T-helper 9 cell (primary cell): Measurements from ENCODE around the gene EIF4E3.

Experiments used
- DNase-seq: peaks from one replicate; pipeline ENCODE4 v3.0.0-alpha.2; 2020

EIF4E3 gene

DNA sequence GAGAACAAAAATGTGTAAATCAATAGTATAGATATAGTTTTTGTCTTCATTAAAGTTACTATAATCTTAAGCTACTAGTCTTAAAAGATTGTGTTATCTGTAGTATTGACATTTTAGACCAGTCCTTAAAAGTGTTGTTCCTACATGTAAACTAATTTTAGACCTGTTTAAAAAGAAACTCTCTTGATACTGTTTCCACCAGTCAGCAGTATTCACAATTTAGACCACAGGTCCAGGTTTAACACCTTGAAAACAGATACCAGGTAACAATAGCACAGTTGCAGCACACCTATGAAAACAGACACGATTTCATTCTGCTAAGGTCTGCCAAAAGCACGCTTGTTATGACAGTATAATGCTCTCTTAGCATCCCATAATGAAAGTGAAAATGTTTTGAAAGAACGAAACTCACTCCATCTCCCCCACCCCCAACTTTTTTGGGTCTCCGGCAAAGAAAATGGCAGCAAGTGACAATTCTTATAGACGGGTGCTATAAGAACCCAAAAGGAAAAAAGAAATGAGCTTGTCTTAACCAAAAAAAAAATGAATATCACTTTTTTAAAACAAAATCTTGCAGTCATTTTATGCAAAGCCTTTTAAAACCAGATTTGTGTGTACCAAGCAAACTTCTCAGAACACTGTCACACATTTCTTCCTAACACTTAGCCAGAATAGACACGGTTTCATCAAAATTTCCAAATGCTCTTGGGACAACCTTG, 1.6 kb downstream of the EIF4E3 start:
- DNase-seq, result peak; percentile 25

DNA sequence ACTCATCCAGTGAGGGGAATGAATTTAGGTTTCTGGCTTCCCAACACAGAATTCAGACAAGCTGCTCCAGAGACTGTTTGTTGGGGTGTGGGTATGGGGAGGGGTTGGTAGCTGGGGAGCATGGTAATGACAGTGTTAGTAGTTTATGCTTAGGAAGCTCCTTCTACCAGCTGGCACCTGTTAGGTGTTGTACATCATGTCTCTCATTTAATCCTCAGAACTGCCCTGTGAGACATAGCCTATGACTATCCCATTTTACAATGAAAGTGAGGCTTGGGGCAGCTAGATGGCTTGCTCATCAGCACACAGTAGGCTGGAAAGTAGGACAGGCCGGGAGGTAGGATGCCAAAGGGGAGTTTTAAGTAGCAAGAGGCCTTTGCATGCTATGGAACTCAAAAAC, 2.5 kb downstream of the EIF4E3 start:
- no peak for DNase-seq

DNA sequence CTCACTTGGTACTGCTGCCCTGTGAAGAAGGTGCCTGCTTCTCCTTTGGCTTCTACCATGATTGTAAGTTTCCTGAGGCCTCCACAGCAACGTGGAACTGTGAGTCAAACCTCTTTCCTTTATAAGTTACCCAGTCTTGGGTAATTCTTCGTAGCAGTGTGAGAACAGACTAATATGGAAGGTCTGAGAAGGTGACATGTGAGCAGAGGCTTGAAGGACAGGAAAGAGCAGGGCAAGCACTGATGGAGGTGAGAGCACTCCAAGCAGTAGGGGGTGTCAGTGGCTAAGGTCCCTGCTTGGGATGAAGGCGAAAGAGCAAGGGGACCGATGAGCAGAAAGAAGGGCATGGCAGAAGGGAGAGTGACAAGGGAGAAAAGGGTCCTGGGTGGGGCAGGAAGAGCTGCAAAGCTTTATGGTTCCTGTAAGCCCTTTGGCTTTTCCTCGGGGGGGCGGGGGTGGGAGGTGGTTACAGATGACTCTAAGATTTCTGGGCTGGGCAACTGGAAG, 3.5 kb downstream of the EIF4E3 start:
- no peak for DNase-seq

DNA sequence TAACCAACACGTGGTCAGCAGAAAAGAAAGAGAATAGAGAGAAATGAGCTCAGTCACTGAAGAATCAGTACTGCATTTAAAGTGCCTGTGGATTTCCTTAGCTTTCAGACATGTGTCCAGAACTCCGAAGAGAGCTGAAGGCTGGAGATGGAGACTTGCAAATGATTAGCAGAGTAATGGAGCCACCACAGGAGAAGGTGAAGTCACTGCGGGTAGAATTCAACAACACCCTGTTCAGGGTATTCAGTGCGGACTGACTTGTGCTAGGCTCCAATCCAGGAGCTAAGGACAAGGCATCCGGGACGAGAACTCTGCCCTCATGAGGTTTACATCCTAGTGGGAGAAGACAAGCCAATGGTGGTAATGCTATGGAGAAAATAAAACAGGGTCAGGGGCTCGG, 4.2 kb downstream of the EIF4E3 start:
- no peak for DNase-seq

DNA sequence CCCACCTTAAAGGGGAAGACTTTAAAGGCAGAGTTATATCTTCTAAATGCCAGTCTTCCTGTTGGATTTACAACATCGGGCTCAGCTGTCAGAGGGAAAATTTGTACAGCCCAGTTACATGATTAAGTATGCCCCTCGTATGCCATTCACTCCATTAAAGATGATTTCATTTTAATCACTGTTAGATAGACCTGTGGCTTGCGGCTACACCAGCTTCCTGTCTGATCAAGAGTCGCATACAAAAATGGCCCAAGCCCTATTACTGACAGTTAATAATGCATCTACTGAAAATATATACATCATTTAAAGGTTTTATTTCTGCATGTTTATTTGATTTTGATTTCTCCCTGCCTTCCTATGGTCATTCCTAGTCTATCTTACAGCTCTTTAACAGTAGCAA, 7.1 kb downstream of the EIF4E3 start:
- peak; percentile 29 for DNase-seq

DNA sequence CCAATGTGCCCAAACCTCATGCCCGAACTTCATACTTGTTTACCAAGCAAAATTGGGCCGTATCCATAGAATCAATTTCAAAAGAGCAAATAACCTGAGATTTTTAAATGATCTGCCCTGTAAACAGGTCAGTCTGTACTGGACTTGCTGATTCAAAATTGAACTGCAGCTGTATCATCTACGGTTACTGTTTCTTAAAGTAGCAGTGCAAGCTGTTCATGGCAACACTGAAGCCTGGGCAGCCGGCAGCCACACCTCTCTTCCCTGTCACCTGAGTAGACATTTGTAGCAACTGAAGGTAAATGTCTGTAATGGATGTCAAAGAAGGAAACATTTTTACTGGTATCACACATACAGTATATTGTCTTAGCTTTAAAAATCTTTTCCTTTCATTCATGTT, 10.6 kb downstream of the EIF4E3 start:
- DNase-seq, result no peak

DNA sequence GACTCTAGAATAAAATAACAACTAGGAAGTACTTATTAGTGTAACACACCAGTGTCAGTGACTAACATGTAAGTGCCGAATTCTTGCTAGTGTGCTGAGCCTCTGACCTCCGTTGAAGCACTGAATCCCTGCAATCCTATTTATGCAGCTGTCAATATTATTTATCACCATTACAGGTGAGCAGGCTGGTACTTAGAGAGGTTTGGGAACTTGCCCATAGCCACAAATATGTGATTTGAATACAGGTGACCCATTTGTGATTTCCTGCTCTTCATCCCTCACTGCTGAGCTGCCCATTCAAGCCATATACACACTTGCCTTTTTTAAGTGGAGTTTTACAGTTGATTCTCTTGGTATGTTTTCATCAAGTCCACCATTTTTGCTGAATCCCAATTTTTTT, 12.2 kb downstream of the EIF4E3 start:
- no peak for DNase-seq

DNA sequence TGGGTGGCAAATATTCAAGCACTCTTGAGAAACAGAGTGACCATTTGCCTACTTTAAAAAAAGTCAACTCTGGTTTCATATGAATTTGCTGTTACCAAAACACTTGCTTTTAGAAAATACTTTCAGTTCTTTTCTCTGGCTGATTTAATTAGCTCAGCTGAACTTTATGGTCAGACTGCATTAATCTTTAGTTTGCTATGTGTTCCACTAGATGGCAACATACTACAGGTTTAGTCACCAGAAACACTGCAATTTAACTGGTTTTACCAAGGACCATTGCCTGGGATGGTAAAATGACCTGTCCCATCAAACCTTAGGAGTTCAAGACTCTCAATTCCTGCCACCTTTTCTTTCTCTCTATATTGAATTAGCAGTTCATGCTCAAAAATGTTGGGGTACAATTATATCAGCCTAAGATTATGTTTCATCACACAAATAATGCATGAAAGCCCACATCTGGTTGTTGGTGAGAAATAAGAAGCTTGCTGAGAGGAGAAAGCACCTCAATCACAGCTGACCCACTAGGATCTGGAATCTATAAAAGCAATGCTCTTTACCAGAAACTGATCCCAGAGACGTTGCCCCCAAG, 14.2 kb downstream of the EIF4E3 start:
- DNase-seq, result no peak

DNA sequence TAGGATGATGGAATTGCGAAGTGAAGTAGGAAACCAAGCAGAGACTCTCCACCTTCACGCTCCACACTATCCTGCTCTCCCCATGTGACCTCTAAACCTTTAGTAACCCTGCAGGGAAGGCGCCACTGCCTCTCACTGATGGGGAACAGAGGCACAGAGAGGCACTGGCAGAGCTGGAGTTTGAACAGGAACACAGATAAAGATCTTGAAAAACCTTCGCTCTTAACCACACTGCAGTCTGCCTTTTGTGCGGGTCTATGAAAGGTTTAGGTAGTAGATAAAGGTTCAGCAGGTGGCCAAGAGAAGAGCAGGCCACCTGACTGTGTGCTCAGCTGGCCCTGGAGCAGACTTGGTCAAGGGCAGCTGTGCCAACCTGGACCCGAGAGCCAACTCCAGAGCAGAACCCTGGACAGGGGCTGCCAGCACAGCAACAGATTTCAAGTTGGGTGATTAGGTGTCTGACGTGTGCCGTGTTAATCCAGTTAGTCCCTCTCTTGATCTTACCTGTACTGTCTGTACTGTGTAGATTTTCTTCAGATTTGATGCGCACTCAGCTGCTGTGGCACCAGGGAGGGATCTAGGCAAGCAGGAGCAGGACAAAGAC, 15.2 kb downstream of the EIF4E3 start:
- DNase-seq, result no peak

DNA sequence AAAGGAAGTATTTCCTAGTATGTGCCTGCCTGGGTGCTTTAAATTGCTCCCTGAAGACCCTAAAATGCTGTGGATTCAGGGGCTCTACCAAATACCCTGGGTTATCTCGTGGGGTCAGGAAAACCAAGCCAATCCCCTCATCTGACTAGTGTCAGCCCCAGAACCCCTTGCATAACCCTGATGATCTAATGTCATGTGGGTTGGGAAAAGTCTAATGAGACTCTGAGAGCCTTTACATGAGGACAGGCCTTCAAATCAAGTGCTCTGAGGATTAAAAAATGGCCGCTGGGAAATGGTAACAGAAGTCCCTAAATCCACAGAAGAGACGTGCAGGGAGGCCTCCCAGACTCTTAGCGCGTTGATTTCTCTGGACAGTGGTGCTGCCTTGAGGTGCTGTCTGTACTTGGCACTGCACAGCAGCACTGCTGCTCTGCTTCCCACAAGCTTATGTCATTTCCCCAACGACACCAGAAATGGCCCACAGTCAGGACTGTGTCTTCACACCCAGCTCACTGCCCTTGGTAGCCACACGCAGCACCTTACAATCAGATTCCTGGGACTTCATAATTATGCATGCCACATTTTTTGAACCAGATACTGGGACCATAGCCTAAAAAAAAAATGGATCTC, 16.6 kb downstream of the EIF4E3 start:
- DNase-seq, result no peak

DNA sequence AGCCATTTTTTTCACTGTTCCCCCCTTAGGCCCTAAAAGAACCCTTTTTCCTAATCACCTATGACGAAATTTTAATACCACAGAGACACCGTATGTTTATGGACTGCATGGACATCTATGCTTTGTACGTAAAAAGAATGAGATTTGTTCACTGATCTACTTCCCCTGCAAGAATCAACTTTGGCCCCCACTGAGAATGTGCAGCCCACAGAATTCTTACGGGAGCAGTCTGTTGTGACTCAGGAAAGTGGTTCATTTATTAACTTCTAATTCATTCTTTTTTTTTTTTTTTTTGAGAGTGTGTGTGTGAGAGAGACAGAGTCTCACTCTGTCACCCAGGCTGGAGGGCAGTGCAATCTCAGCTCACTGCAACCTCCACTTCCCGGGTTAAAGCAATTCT, 17.6 kb downstream of the EIF4E3 start:
- DNase-seq, result no peak

DNA sequence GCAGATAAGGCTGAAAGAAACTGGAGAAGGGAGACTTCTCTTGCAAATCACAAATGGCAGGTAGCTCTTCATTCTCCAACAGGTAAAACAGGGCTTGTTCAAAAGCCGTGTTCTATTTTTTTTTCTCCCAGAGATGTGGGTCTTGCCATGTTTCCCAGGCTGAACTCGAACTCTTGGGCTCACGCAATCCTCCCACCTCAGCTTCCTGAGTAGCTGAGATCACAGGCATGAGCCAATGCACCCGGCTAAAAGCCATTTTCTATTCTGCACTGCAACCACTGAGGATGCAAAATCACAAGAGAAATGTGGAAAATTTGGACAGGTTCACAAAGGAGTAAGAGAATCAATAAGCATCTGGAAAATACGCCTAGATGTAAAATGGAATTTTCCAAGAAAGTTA, 19.5 kb downstream of the EIF4E3 start:
- no peak for DNase-seq

DNA sequence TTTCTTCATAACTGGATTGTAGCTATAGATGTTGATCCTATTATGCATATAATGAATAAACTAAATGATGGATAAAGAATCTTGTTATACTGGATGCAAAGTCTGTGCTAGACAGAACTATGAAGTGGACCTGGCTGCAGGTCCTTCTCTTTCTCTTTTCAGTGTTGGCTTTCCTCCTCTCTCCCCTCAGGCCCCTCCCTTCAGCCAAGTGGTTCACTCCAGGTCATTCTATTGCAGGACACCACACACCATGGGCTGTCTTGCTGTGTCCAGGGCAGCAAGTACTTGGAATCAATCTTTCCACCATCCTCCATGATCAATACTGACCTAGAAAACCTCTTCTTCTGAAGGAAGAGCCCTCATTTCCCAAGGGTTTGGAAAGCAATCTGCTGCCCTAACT, 20.3 kb downstream of the EIF4E3 start:
- no peak for DNase-seq

DNA sequence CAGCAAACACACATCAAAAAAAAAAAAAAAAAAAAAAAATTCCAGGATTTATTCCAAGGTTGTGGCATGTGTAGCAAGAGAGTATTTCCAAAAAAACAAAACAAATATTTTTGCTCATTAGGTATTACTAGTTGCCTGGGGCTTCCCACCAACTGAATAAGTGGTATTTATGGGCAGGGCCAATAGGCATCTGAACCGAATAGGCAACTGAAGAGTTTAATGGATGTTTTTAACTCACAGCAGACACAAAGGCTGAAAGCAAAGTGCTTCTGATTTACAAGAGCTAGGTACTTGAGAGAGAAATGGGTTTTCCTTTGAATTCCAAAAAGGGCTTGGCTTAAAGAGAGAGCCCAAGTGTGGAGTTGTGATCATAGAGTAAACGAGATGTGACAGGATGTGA, 21.4 kb downstream of the EIF4E3 start:
- DNase-seq, result no peak

DNA sequence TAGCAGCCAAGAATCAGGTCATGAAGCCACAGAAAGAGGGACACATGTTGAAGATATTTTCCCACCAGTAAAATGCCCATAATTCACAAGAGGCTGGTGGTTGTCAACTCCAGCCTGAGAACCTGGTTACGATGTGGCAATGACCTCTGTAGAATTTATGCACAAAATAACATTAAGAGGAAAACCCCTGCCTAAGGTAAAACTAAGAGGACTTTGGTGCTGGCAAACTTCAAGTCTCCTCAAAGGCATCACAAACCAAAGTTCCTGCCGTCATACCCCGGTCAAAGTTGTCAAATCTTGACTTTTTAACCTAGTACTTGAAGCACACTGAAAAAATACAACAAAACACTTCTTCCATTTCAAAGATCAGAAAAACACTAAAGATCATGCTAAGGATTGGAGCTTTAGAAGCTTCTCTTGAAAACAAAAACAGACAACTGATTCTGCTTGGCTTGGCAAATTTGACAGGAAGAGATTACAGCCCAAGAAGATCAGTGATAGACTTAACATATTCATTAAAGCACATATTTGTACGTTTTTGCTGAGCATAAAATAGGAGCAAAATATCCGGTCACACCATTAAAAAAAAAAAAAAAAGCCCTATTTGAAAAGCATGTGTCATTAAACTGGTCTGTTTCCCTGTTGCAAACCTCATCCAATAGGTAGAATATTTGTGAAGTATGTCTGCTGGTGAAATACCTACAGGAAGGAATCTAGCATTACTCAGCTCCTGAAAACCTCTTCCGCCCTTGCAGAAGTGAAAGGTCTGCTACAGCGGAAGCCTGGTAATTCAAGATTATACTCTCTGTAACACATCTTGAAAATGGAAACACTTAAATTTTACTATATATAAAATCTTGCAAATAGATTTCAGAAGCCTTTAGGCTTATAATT, 22.8 kb downstream of the EIF4E3 start:
- DNase-seq, result no peak

DNA sequence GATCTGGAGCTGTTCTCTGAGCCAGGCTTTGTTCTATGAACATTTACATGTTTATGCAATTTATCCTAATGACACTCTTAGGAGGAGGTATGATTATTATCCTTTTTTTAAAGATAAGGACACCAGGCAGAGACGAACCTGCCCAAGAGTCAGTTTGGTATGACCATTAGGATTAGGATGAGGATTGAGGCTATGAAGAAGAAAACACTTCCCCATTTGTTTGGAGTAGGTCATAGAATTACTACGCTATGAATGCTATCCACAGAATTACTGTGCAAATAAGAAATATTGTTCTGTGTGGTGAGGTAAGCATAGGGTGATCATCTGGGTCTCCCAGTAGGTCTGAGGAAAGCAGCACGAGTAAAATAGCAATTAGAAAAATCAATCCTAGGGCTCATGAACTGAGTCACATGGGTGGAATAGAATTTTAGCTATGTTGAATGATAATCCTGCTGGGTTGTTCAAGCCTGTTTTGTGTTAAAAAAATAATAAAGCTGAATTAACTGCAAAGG, 23.9 kb downstream of the EIF4E3 start:
- DNase-seq, result no peak

DNA sequence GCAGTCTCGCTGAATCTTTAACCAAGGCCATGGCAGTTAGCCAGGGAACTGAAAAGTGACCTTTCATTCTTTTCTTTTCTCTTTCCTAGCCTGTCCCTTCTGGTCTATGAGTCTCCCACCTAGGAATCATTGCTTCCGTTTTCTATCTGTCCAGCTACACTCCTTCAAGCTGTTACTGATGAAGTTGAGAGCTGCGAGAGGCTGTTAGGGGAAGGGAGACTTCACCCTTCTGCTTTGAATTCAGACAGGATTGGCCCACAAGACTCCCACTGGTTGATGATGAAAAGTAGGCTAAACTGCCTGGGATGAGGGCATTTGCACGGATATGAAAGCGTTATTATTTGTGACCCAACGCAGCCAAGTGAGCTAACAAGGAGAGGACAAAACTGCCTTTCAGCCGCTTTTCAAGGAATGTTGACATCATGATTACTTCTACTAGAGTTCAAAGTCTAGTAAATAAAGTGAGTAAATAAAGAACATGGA, 30.2 kb downstream of the EIF4E3 start:
- DNase-seq, result no peak

DNA sequence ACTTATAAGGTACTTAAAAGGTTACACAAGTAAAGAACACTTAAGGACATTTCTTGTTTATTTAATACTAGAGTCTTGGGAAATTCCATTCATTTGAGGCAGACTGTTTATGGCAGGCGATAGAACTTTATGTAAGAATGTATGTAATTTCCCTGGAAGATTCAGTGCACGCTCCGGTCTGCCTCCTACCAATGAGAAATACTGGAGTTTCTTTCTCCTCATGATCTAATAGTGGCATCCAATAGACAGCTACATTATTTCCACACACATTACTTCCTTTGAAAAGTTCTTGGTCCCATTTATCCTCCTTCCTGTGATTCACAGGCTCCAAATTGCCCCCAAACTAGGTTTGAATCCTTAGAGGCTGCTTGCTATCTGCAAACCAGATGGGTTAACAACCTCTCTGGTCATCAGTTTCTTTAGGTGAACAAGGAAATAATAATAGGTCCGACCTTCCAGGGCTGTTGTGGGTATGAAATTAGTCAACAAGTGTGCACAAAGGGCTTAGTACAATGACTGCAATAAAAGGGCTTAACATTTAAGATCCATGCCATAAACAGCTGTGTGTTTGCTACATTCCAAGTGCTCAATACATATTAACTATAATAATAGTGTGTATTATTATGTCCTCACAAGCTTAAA, 30.7 kb downstream of the EIF4E3 start:
- no peak for DNase-seq

DNA sequence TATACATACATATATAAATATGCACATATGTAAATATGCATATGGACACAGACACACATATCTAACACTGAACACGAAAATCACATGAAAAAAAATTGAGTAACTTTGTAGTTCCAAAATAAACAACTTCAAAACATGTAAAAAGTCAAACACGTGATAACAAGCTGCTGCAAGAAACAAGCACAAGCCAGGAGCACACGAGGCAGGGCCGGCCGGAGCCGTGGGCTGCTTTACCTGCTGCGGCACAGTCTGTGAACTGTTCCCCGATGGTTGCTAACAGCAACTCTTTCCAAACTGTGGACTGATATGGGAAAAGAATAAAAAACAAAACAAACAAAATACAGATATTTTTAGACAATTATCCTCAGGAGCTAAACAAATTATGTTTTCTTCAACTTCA, 31.6 kb downstream of the EIF4E3 start:
- DNase-seq, result no peak

DNA sequence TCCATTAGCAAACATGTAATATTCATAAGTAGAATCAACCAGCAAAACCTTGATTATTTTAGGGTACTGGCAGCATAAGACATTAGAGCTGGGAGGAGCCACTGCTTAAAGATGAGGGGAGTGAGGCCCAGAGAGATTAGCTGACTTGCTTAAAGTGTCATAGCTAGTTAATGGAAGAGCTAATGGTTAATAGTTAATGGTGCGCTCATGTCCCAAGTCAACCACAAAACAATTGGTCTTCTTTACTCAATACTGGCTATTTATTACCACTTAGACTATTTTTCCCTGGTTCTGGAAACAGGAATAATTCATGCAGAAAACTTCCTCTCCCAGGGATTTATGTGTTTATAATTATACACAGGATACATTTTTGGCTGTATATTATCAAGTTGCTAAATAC, 33.1 kb downstream of the EIF4E3 start:
- no peak for DNase-seq

DNA sequence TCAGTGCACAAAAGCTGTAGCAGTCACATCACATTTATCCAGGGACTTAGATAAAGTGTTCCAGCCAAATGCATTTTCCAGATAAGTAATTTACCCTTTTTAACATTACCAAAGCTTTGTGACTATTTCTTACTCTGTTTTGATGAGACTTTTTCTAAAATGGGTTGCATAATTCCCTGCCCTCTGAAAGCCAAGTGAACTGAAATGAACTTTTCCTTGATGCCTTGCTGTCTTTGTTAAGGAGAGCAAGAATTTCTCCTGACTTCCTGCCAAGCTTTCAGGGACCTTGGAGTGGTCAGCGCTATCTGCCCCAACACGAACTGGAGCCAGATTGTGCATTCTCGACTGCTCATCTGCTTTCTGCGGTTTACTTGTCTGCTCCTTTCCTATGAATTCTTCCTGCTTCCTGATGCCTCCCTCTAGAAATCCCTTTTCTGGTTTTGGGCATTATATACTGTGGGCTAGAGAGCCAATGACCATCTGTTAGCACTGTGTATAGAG, 34.8 kb downstream of the EIF4E3 start:
- DNase-seq, result no peak

DNA sequence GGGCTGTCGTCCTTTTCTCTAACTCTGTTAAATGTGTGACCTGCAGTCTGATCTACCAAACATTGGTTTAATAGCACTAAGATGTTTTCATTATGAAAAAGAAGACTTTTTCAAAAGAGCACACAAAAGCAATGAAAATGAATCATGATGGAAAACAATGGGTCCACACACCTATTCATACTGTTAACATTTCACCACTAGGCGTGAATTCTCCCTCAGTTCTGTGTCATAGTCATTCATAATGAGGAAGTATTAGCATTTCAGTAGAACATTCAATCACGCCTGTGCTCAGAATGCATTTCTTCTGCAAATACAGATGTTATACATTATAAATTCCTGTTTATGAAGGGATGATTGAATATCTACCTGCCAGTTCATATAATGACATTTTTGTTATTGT, 35.9 kb downstream of the EIF4E3 start:
- no peak for DNase-seq
